OCI-LY7 (cell line): ENCODE results near the gene CACNA2D2. TPM values are rescaled to one million over a fixed set of nuclear protein-coding genes. Genes with fewer than 3 reads are reported as not detected.

Experiments used
- BruUV-seq: library from RNA; stranded (reverse); fragments of 400-500 nt; replicated peaks from 2 replicates; lab custom pipeline; 2021; lab: Mats Ljungman, UMichigan
- CTCF ChIA-PET: fragments of 300-600 bp; sonication (Branson Sonifier 250); formaldehyde crosslinking; loops from one replicate; lab custom pipeline; 2022; ENCODE audit warnings: antibody characterized with exemption; ENCODE audit not compliant: unreplicated experiment; lab: Charles Lee
- POLR2A ChIA-PET: fragments of 300-600 bp; sonication (Branson Sonifier 250); formaldehyde crosslinking; loops from one replicate; lab custom pipeline; 2022; ENCODE audit warnings: antibody characterized with exemption; lab: Charles Lee
- DNase-seq: peaks from one replicate; pipeline ENCODE4 v3.0.0-alpha.2; 2015; ENCODE audit warnings: low spot score
- H2AFZ ChIP-seq: fragments of 200-600 bp; sonication (generic), shearing (Covaris generic); 2 replicates; pipeline ENCODE4 v1.6.1; 2014; ENCODE audit warnings: mild to moderate bottlenecking, antibody characterized with exemption, low read length, moderate library complexity
- H3K27ac ChIP-seq: fragments of 200-600 bp; sonication (generic); 2 replicates; pipeline ENCODE4 v1.5.1; 2014; ENCODE audit warnings: mixed run types, low read depth, mild to moderate bottlenecking, moderate library complexity, low read length, inconsistent platforms; ENCODE audit not compliant: poor library complexity, severe bottlenecking
- H3K36me3 ChIP-seq: fragments of 200-600 bp; sonication (generic); 2 replicates; pipeline ENCODE4 v1.6.1; 2014; ENCODE audit warnings: mild to moderate bottlenecking, antibody characterized with exemption, low read length, moderate library complexity, mixed read lengths; ENCODE audit not compliant: insufficient read depth
- H3K4me1 ChIP-seq: fragments of 200-600 bp; sonication (generic); 2 replicates; pipeline ENCODE4 v1.5.1; 2014; ENCODE audit warnings: mild to moderate bottlenecking, low read length; ENCODE audit not compliant: insufficient read depth, poor library complexity, severe bottlenecking
- H3K4me2 ChIP-seq: fragments of 200-600 bp; sonication (generic); 2 replicates; pipeline ENCODE4 v1.6.1; 2014; ENCODE audit warnings: mild to moderate bottlenecking, low read length
- H3K4me3 ChIP-seq: fragments of 200-600 bp; sonication (generic); 2 replicates; pipeline ENCODE4 v1.5.1; 2014; ENCODE audit warnings: mild to moderate bottlenecking, low read depth, low read length; ENCODE audit not compliant: poor library complexity, severe bottlenecking
- H3K79me2 ChIP-seq: fragments of 200-600 bp; sonication (generic); 2 replicates; pipeline ENCODE4 v1.6.1; 2016; ENCODE audit warnings: low read depth, mild to moderate bottlenecking, low read length, moderate library complexity, mixed read lengths; ENCODE audit not compliant: insufficient read depth
- H3K9me2 ChIP-seq: fragments of 200-600 bp; sonication (generic); 2 replicates; pipeline ENCODE4 v1.6.1; 2016; ENCODE audit warnings: mild to moderate bottlenecking, low read length, mixed read lengths; ENCODE audit not compliant: insufficient read depth
- H3K9me3 ChIP-seq: fragments of 200-600 bp; sonication (generic); 2 replicates; pipeline ENCODE4 v1.6.1; 2014; ENCODE audit warnings: mild to moderate bottlenecking, mixed run types, low read length, mixed read lengths
- H4K20me1 ChIP-seq: fragments of 200-600 bp; sonication (generic); 2 replicates; pipeline ENCODE4 v1.6.1; 2014; ENCODE audit warnings: mild to moderate bottlenecking, antibody characterized with exemption, low read length, moderate library complexity, mixed read lengths; ENCODE audit not compliant: insufficient read depth
- CTCF ChIP-seq: fragments of 200-600 bp; sonication (generic); conservative IDR thresholded peaks from 2 replicates; pipeline ENCODE4 v1.5.1; 2014; ENCODE audit warnings: mild to moderate bottlenecking, antibody characterized with exemption, low read length, moderate library complexity, mixed read lengths
- EZH2phosphoT487 ChIP-seq: fragments of 200-600 bp; sonication (generic); IDR thresholded peaks from 2 replicates; pipeline ENCODE4 v1.6.1; 2018; ENCODE audit warnings: low read depth, borderline replicate concordance, mild to moderate bottlenecking, mixed run types, antibody characterized with exemption, low read length, moderate library complexity, mixed read lengths
- intact Hi-C: fragments of 100-400 bp; cut with micrococcal nuclease; formaldehyde crosslinking; loops from one replicate; pipeline ENCODE4 v1.10.0; 2022; ENCODE audit not compliant: unreplicated experiment
- total RNA-seq, 2 experiments: library from RNA; depleted of rRNA in 1 of 2; stranded (reverse); fragments of >200 nt in 1 of 2; shearing (Covaris generic) in 1 of 2; gene quantifications; 2 replicates each; pipeline ENCODE4 v1.2.3, GENCODE V29; 2014 to 2022

CACNA2D2 gene
- total RNA-seq, 2 experiments from 2014 or later = 0.09 to 0.21 TPM

- H3K4me3 ChIP-seq = no peak overlapping the region
- H4K20me1 ChIP-seq = no peaks in the 10 kb centered on the region
- H3K36me3 ChIP-seq = peaks cover 9% of the 10 kb centered on the region; the same call in 1 of the 2 replicates
- intact Hi-C loops = loop anchor here (1.0 to 2.0 kb wide), 2 partner anchors 41 to 196 kb away; no protein-coding TSS in a partner anchor
- DNase-seq = peak; percentile 80
- no peaks in the 10 kb centered on the region for H3K9me3 ChIP-seq
- no peak overlapping the region for H3K4me2 ChIP-seq
- POLR2A ChIA-PET = interaction anchor here (0.9 to 2.0 kb wide), 2 partner anchors 10 to 11 kb away, joined by 4 to 8 read pairs; no protein-coding TSS in a partner anchor
- peak; percentile 81 for TF ChIP-seq CTCF
- no peak for TF ChIP-seq EZH2phosphoT487
- no peak overlapping the region for H2AFZ ChIP-seq
- BruUV-seq = no TSS peak
- H3K27ac ChIP-seq = no peak overlapping the region
- H3K4me1 ChIP-seq = peaks cover 33% of the 10 kb centered on the region
- peaks cover 8% of the 10 kb centered on the region; the same call in 1 of the 2 replicates for H3K79me2 ChIP-seq
- no peaks in the 10 kb centered on the region for H3K9me2 ChIP-seq
- CTCF ChIA-PET = interaction anchor here (1.0 kb wide), 1 partner anchor 9 kb away, joined by 3 read pairs; no protein-coding TSS in a partner anchor
Observed at GRCh38 chr3:50347187-50347813, 156.1 kb downstream of the CACNA2D2 start.

GRCh38 chr3:50345586-50346234 is 157.7 kb downstream of the CACNA2D2 start, which contains the start of gene ZMYND10:
Gene ZMYND10 (minus strand): TSS chr3:50345732. CDS start chr3:50345579, 153 bp downstream.
- ChIA-PET CTCF (interaction anchor here (1.0 kb wide), 1 partner anchor 9 kb away, joined by 3 read pairs; no protein-coding TSS in a partner anchor), POLR2A (interaction anchor here (0.7 kb wide), 1 partner anchor 1597 kb away, joined by 3 read pairs; no protein-coding TSS in a partner anchor)
- no peak within 1 kb of the TSS; the same call in 1 of the 2 replicates for H2AFZ ChIP-seq
- peak within 1 kb of the TSS; percentile 73 for H3K4me2 ChIP-seq
- no peaks in the 10 kb centered on the region for H3K9me3 ChIP-seq
- no TSS peak for BruUV-seq
- intact Hi-C loops = loop anchor here (2.0 kb wide), 1 partner anchor 197 kb away; no protein-coding TSS in a partner anchor
- no peaks in the 10 kb centered on the region for H4K20me1 ChIP-seq
- H3K27ac ChIP-seq = no peak within 1 kb of the TSS
- TF ChIP-seq EZH2phosphoT487 (no peak), CTCF (no peak)
- peaks cover 8% of the 10 kb centered on the region; the same call in 1 of the 2 replicates for H3K79me2 ChIP-seq
- H3K4me3 ChIP-seq = peak within 1 kb of the TSS; percentile 47
- H3K36me3 ChIP-seq = peaks cover 9% of the 10 kb centered on the region; the same call in 1 of the 2 replicates
- peaks cover 30% of the 10 kb centered on the region for H3K4me1 ChIP-seq
- no peaks in the 10 kb centered on the region for H3K9me2 ChIP-seq
- DNase-seq = peak; percentile 70
